ENCODE measurements around the gene GGT1.

GRCh38 chr22:24567668-24568067 lies 35.3 kb upstream of the GGT1 start:
- no peak for TF ChIP-seq EZH2 (IDR thresholded peaks at IDR 0.05; ENCODE audit: low read length)
- TF ChIP-seq, protein P1, sequence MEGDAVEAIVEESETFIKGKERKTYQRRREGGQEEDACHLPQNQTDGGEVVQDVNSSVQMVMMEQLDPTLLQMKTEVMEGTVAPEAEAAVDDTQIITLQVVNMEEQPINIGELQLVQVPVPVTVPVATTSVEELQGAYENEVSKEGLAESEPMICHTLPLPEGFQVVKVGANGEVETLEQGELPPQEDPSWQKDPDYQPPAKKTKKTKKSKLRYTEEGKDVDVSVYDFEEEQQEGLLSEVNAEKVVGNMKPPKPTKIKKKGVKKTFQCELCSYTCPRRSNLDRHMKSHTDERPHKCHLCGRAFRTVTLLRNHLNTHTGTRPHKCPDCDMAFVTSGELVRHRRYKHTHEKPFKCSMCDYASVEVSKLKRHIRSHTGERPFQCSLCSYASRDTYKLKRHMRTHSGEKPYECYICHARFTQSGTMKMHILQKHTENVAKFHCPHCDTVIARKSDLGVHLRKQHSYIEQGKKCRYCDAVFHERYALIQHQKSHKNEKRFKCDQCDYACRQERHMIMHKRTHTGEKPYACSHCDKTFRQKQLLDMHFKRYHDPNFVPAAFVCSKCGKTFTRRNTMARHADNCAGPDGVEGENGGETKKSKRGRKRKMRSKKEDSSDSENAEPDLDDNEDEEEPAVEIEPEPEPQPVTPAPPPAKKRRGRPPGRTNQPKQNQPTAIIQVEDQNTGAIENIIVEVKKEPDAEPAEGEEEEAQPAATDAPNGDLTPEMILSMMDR (optimal IDR thresholded peaks at IDR 0.05 in 1 of 3, IDR thresholded peaks at IDR 0.05 in 1 of 3, conservative IDR thresholded peaks at IDR 0.05 in 1 of 3; ENCODE audit: extremely low read depth in 1 of 3, insufficient read depth in 2 of 3, low read length in 3 of 3), result no peak

All from keratinocyte (primary cell).